ENCODE results near the gene POLD4. TPM values are rescaled to one million over a fixed set of nuclear protein-coding genes. Genes with fewer than 3 reads are reported as not detected.

The POLD4 gene
- total RNA-seq, 3 donors from 2014 or later = 130 to 266 (median 201) TPM

GRCh38 chr11:67384851-67385366 is 31.6 kb upstream of the POLD4 start:
- Histone ChIP-seq H3K36me3 (ENCODE audit: low read depth) (no peaks in the 10 kb centered on the region), H3K9me3 (no peaks in the 10 kb centered on the region), H3K4me1 (ENCODE audit: low read depth) (peaks cover 9% of the 10 kb centered on the region), H3K4me3 (no peak overlapping the region)
- TF ChIP-seq CTCF (IDR thresholded peaks at IDR 0.05) = no peak
- ATAC-seq = no peak
- DNase-seq = peak in 1 of 3 donors; percentile 20
- intact Hi-C loops (cut with DNase I, micrococcal nuclease) = no loop called here

- H3K9me3 ChIP-seq = no peaks in the 10 kb centered on the region
- intact Hi-C loops (cut with DNase I, micrococcal nuclease) = no loop called here
- TF ChIP-seq CTCF (IDR thresholded peaks at IDR 0.05) = peak; percentile 92
- DNase-seq (peak in 2 of 3 donors; percentile 90 to 92), ATAC-seq (peak; percentile 91)
- H3K4me1 ChIP-seq (ENCODE audit: low read depth) = peaks cover 9% of the 10 kb centered on the region
- no peak overlapping the region for H3K4me3 ChIP-seq
- H3K36me3 ChIP-seq (ENCODE audit: low read depth) = no peaks in the 10 kb centered on the region
These were observed 29.2 kb upstream of the POLD4 start for GRCh38 chr11:67382276-67383136.

GRCh38 chr11:67381244-67381972 is 28.1 kb upstream of the POLD4 start:
- TF ChIP-seq CTCF (IDR thresholded peaks at IDR 0.05) = no peak
- no peaks in the 10 kb centered on the region for H3K9me3 ChIP-seq
- H3K36me3 ChIP-seq (ENCODE audit: low read depth) = no peaks in the 10 kb centered on the region
- no peak overlapping the region for H3K4me3 ChIP-seq
- DNase-seq = peak in 1 of 3 donors; percentile 26
- peak; percentile 31 for ATAC-seq
- H3K4me1 ChIP-seq (ENCODE audit: low read depth) = peaks cover 9% of the 10 kb centered on the region
- intact Hi-C loops (cut with DNase I, micrococcal nuclease) = no loop called here

DNA sequence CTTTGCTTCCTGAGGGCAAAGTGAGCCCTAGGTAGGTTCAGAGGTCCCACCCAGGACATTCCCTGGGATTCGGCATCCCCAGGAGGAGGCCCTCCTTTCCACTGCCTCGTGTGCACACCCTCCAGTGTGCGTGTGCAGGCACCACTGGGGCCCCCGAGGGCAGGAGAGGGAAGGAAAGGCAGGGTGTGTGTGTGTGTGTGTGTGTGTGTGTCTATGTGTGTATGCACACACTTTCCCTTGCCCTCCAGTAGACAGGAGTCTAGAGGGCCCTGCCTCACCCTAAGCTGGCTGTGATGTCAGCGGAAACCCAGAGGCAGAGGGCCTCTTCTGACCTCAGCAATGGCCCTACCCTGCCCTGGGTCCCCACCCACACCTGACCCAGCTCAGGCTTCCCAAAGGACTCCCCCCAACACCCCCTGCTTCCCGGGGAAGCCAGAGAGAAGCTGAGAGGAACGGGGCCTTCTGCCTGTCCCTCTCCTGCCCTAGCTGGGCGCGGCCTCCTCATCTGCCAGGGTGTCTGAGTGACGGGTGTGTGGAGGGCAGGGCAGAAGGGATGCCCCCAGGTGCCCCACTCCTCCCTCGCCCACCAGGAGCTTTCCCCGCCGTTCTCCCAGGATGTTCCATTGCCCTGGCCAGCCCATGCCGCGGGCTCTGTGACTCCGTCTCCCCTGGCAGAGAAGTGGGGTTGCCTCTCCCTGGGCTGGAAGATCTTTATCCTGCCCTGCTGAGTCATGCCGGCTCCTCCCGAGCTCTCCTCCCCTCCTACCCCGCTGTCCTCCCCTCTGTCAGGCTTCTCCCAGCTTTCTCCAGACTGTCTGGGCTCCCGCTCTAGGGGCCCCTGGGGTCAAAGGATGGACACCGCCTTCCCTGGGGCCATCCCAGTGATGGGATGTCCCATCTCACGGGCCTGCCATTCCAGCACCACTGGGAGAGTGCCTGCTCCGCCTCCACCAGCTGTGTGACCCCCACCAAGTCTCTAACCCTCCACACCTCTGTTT is 26.0 kb upstream of the POLD4 start:
- Histone ChIP-seq H3K4me3 (no peak overlapping the region), H3K9me3 (no peaks in the 10 kb centered on the region), H3K36me3 (ENCODE audit: low read depth) (no peaks in the 10 kb centered on the region), H3K4me1 (ENCODE audit: low read depth) (peaks cover 14% of the 10 kb centered on the region)
- ATAC-seq (peak; percentile 49), DNase-seq (peak in 1 of 3 donors; percentile 41)
- no peak for TF ChIP-seq CTCF (IDR thresholded peaks at IDR 0.05)
- intact Hi-C loops (cut with DNase I, micrococcal nuclease) = no loop called here

- no peak for TF ChIP-seq CTCF (IDR thresholded peaks at IDR 0.05)
- no peak overlapping the region for H3K4me3 ChIP-seq
- H3K4me1 ChIP-seq (ENCODE audit: low read depth) = peaks cover 22% of the 10 kb centered on the region
- no peaks in the 10 kb centered on the region for H3K36me3 ChIP-seq (ENCODE audit: low read depth)
- intact Hi-C loops (cut with DNase I, micrococcal nuclease) = no loop called here
- no peak for DNase-seq
- H3K9me3 ChIP-seq = no peaks in the 10 kb centered on the region
- ATAC-seq = no peak
These were observed 25.2 kb upstream of the POLD4 start for GRCh38 chr11:67378544-67378943.
